ENCODE data around the gene OR2G3. TPM values are rescaled to one million over a fixed set of nuclear protein-coding genes. Genes with fewer than 3 reads are reported as not detected.

Gene OR2G3
- not detected for total RNA-seq

DNA sequence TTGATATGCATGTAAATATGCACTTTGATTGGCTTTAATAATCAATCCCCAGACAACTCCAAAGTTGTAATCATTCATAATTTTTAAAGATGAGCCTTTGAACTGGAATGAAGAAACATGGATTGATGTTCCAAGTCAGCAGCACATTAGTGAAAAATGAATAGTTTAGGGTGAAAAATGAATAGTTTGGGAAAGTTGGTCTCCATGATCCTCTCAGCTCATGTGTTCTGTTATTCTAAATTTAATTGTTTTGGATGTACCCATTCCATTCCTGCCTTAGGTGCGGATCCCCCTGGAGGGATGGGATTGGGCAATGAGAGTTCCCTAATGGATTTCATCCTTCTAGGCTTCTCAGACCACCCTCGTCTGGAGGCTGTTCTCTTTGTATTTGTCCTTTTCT lies at the start of gene OR2G3:
Gene OR2G3 (plus strand): TSS at position 301 of the 400 bp plus-strand sequence. CDS start 0 bp downstream, at position 301.
- TF ChIP-seq, protein P1, sequence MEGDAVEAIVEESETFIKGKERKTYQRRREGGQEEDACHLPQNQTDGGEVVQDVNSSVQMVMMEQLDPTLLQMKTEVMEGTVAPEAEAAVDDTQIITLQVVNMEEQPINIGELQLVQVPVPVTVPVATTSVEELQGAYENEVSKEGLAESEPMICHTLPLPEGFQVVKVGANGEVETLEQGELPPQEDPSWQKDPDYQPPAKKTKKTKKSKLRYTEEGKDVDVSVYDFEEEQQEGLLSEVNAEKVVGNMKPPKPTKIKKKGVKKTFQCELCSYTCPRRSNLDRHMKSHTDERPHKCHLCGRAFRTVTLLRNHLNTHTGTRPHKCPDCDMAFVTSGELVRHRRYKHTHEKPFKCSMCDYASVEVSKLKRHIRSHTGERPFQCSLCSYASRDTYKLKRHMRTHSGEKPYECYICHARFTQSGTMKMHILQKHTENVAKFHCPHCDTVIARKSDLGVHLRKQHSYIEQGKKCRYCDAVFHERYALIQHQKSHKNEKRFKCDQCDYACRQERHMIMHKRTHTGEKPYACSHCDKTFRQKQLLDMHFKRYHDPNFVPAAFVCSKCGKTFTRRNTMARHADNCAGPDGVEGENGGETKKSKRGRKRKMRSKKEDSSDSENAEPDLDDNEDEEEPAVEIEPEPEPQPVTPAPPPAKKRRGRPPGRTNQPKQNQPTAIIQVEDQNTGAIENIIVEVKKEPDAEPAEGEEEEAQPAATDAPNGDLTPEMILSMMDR (IDR thresholded peaks at IDR 0.05; ENCODE audit: low read depth), result no peak

DNA sequence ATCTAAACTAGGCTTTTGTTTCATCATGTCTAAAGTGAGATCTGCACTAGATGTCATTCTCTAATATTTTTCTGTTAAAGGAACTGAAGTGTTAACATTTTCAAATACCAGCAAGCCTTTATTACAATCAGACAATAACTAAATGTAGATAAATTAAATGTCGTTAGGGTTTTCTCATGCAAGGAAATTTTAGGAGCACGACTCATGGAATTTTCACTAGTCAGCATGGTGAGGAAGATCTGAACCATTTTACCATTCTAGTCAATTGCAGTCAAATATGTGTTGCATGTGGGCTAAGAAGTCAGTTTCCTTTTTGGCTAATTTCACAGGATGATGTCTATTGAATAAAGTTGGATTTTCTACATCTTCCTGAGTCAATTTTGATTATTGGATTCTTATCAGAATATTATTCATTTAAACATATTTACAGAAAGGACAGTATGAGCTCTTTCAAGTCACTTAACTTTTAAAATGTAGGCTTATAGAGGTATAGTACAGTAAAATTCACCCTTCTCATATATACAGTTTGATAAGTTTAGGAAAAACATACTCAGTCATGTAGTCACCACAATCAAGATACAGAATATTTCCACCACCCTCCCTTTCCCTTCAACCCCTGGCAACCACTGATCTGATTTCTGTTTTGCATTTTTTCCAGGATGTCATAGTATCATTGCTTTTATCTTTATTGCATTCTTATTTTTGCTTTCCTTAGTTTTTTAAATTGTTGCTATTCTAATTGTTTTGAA lies 47.3 kb upstream of the OR2G3 start:
- TF ChIP-seq, protein P1 (IDR thresholded peaks at IDR 0.05; ENCODE audit: low read depth), result no peak

DNA sequence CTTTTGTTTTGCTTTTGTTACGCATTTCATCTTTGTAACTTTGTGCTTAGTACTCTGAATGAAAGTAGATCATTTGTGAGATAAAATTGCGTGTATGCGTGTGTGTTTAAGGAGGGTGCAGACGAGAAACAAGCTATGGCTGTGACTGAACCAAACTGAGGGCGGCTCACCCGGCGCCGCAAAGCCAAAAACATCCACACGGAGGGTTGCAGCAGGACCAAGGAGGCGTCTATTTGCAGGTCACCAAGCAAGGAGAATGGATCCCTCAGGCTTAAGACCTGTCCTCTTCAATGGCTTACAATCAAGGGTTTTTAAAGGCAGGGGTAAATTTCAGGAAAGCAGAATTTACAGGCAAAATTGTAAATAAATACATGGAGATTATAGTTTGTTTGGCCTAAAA lies 43.7 kb upstream of the OR2G3 start:
- TF ChIP-seq, protein P1 (IDR thresholded peaks at IDR 0.05; ENCODE audit: low read depth), result no peak

DNA sequence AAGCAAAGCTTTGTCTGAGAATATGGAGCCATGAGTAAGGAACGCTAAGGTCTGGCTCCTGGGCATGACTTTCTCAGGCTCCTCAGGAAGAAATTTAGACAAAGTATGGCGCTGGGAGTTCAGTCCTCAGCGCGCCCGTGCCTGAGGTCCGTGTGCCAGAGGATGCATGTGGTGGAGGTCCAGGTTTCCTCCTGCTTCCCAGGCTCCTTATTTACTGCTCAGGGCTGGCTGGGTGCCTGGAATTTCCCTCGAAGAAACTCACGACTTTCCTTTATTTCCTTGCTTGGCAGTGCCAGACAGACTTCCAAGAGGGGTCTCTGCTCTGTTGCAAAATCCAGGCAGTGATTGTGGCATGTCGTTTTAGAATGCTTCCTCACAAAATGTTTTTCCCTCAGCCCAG lies 43.2 kb upstream of the OR2G3 start:
- TF ChIP-seq, protein P1 (IDR thresholded peaks at IDR 0.05; ENCODE audit: low read depth), result no peak

DNA sequence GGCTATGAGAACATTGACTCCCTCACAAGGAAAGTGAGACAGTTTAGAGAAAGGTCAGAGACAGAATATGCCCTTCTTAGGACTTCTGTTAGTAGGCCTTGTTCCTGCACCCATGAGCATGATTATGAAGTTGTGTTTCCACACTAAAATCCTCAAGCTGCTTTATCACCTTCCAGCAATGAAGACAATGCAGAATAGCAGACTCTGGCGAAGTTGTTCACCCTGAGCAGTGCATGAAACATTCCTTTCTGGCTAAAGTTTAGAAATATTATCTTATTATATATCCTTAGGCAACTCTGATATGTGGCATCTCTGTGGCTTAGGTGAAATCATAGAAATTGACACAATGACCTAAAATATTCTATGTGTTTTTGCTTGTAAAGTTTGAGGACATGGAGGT lies 31.1 kb upstream of the OR2G3 start:
- TF ChIP-seq, protein P1 (IDR thresholded peaks at IDR 0.05; ENCODE audit: low read depth), result no peak

DNA sequence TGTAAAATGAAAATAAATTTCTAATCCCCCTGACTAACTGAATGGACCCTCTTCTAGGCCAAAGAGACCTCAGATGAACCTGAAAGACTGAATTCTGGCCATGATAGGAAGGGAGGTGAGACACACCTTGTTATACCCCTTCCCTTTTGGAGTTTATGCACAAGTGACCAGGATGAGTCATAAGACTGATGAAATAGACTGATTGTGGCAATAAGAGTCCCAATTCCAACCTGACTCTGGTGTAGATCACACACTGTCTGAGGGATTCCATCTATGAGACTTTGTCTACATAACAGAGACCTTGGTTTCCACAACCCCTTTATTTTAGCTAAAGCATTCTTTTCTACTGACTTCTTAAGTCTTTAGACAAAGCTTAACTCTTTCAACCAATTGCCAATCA lies 30.7 kb upstream of the OR2G3 start:
- TF ChIP-seq, protein P1 (IDR thresholded peaks at IDR 0.05; ENCODE audit: low read depth), result no peak

DNA sequence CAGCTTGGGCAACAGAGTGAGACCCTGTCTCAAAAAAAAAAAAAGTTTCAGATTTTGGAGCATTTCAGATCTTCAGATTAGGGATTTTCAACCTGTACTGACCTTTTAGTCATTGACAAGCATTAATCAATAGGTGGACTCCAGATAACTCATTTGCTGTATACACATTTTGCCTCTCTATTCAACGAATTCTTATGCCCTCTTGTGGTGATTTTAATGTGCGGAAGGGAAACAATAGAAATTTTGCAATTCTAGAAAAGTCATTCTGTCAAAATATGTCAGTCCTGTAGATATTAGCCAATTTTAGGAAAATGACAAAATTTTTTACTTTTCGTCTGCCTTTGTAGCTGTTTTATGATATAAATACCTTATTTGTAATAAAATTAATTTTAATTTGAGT lies 28.9 kb upstream of the OR2G3 start:
- TF ChIP-seq, protein P1 (IDR thresholded peaks at IDR 0.05; ENCODE audit: low read depth), result no peak

All from subcutaneous adipose tissue (tissue), 4 donors.